Measurements from ENCODE around the gene LRIG1.

GRCh38 chr3:66525771-66526170, 24.9 kb upstream of the LRIG1 start:
- TF ChIP-seq, protein P1, sequence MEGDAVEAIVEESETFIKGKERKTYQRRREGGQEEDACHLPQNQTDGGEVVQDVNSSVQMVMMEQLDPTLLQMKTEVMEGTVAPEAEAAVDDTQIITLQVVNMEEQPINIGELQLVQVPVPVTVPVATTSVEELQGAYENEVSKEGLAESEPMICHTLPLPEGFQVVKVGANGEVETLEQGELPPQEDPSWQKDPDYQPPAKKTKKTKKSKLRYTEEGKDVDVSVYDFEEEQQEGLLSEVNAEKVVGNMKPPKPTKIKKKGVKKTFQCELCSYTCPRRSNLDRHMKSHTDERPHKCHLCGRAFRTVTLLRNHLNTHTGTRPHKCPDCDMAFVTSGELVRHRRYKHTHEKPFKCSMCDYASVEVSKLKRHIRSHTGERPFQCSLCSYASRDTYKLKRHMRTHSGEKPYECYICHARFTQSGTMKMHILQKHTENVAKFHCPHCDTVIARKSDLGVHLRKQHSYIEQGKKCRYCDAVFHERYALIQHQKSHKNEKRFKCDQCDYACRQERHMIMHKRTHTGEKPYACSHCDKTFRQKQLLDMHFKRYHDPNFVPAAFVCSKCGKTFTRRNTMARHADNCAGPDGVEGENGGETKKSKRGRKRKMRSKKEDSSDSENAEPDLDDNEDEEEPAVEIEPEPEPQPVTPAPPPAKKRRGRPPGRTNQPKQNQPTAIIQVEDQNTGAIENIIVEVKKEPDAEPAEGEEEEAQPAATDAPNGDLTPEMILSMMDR (IDR thresholded peaks at IDR 0.05; ENCODE audit: low read depth, low read length): no peak
- TF ChIP-seq EZH2phosphoT487 (IDR thresholded peaks at IDR 0.05; ENCODE audit: low read depth): no peak

Data from OCI-LY3 (cell line).